Mesodermal cell (in vitro differentiated cells): Measurements from ENCODE around the gene RYR3.

Experiments
- H3K27ac ChIP-seq: 2 replicates; pipeline ENCODE4 v1.7.0; 2013; ENCODE audit warnings: mild to moderate bottlenecking, low read depth, low read length, moderate library complexity; ENCODE audit not compliant: severe bottlenecking
- H3K36me3 ChIP-seq: 2 replicates; pipeline ENCODE4 v1.7.1; 2013; ENCODE audit warnings: mild to moderate bottlenecking, low read length, moderate library complexity; ENCODE audit not compliant: control insufficient read depth, insufficient read depth
- H3K4me1 ChIP-seq: one replicate; pipeline ENCODE4 v1.7.1; 2013; ENCODE audit warnings: mild to moderate bottlenecking, low read length; ENCODE audit not compliant: insufficient read depth, control insufficient read depth, poor library complexity, severe bottlenecking
- H3K4me3 ChIP-seq: 2 replicates; pipeline ENCODE4 v1.7.0; 2013; ENCODE audit warnings: low read length, control low read depth, mild to moderate bottlenecking; ENCODE audit not compliant: insufficient read depth, poor library complexity, severe bottlenecking; ENCODE audit errors: extremely low read depth
- H3K9me3 ChIP-seq: 2 replicates; pipeline ENCODE4 v1.7.1; 2013; ENCODE audit warnings: mild to moderate bottlenecking, low read length, moderate library complexity; ENCODE audit not compliant: control insufficient read depth
- WGBS, 2 experiments: methylation state at CpG; one replicate each; pipeline ENCODE4 v1.1.5; 2013; ENCODE audit warnings: missing lambda C conversion rate in 2 of 2; ENCODE audit not compliant: insufficient coverage in 2 of 2; 5-methylcytosine and 5-hydroxymethylcytosine counted together

Gene RYR3

DNA sequence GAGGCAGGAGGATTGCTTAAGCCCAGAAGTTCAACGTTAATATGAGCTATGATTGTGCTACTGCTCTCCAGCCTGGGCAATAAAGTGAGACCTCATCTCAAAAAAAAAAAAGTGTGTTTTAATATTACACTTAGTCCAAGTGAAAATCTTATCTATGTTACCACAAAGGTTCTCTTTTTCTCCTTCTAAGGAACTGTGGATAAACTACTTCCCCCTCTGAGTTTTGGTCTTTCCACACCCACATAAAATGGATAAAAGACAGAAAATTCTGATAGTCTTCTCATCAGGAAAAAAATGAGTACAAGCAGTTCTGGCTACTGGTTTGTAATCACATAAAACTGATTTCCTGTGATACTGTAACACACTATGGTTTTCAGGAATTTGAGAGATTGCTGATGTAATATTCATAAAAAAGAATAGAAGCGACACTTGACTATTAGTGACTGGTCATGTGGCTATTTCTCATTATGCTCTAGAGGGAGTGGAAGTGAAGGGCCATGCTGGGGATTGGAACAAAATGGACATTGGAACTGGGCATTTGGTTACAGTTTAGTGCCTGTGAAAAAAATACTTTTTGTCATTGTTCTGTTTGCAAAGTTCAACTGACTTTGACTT, 68.2 kb downstream of the RYR3 start:
- no peaks in the 10 kb centered on the region for H3K36me3 ChIP-seq

DNA sequence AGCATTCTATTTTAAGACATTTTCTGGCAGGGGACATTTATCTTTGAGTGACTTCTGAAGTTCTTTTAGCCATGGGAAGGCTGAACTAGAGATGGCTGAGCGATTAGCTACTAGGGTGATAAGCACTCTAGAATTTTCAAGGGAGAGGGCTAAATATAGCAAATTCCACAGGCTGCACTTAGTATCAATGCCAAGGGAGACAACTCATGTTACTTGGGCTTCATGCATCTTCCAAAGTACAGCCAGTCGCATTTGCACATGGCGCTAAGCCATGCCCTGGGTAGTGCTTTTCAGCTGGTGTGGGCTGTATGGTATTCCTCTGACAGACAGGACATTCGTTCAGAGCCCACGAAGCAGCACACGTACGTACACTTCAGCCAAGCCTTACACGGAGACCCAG, 69.6 kb downstream of the RYR3 start:
- H3K9me3 ChIP-seq: no peaks in the 10 kb centered on the region
- 93 to 94% methylated on average over 8 of the region's 8 CpGs for WGBS, 2 experiments
- H3K36me3 ChIP-seq: no peaks in the 10 kb centered on the region
- H3K4me1 ChIP-seq: peaks cover under 1% of the 10 kb centered on the region
- H3K4me3 ChIP-seq: no peak overlapping the region
- H3K27ac ChIP-seq: no peak overlapping the region

More for the DNA sequence above, 68.2 kb downstream of the RYR3 start:
- Histone ChIP-seq H3K27ac (no peak overlapping the region), H3K4me3 (no peak overlapping the region), H3K4me1 (peaks cover 5% of the 10 kb centered on the region), H3K9me3 (no peaks in the 10 kb centered on the region)
- WGBS, 2 experiments: 82 to 89% methylated on average over 2 of the region's 2 CpGs

DNA sequence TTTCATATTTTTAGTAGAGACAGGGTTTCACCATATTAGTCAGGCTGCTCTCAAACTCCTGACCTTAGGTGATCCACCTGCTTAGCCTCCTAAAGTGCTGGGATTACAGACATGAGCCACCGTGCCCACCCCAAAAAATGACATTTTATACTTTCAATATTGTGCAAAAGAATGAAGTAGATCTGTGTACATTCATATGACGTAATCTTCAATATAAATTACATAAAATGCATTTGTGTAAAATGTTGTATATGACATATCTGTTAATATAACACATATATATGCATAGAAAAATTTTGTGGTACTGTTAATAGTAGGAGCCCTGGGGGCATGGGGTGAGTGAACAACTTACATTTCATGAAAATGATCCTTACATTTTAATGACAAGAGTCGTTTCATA, 71.7 kb downstream of the RYR3 start:
- Histone ChIP-seq H3K9me3 (no peaks in the 10 kb centered on the region), H3K27ac (no peak overlapping the region), H3K4me1 (no peaks in the 10 kb centered on the region), H3K4me3 (no peak overlapping the region), H3K36me3 (no peaks in the 10 kb centered on the region)
- no CpG with 5 or more reads among the region's 3 CpGs for WGBS, 2 experiments

DNA sequence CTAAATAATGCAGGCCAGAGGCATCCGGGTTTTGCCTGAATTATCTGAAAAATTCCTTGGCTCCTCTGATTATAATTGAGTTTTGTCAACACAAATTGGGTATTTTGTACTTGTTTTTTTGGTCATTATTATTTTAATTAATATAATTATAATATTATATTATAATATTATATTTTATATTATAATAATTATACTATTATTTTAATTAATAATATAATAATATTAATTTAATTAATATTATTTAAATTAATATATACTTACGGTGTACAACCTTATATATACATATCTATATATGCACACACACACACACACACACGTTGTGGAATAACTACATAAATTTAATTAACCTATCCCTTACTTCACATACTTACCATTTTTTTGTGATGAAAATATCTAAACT, 73.5 kb downstream of the RYR3 start:
- Histone ChIP-seq H3K36me3 (no peaks in the 10 kb centered on the region), H3K4me3 (no peak overlapping the region), H3K4me1 (no peaks in the 10 kb centered on the region), H3K9me3 (no peaks in the 10 kb centered on the region), H3K27ac (no peak overlapping the region)
- WGBS, 2 experiments: 83 to 100% methylated on average over 1 of the region's 3 CpGs

DNA sequence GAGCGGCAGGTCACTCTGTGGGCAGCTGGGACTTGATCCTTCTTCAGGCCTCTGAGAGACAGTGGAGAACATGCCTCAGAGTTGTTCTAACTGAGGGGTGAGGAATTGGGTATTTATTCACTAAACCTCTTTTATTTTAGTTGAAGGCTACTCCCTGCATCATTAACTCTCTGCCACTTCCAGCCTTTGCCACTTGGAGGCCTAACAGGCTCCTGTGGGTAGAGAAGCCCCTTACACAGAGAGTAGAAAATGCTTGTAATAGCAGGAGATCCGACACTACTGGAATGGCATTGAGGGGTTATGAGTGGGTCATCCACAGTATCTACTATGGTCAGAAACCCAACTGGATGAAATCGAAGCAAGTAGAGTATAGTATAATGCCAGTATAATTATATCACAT, 81.7 kb downstream of the RYR3 start:
- Histone ChIP-seq H3K9me3 (no peaks in the 10 kb centered on the region), H3K27ac (no peak overlapping the region), H3K4me1 (no peaks in the 10 kb centered on the region), H3K36me3 (no peaks in the 10 kb centered on the region), H3K4me3 (no peak overlapping the region)
- WGBS, 2 experiments: 90 to 100% methylated on average over 1 to 2 of the region's 3 CpGs

DNA sequence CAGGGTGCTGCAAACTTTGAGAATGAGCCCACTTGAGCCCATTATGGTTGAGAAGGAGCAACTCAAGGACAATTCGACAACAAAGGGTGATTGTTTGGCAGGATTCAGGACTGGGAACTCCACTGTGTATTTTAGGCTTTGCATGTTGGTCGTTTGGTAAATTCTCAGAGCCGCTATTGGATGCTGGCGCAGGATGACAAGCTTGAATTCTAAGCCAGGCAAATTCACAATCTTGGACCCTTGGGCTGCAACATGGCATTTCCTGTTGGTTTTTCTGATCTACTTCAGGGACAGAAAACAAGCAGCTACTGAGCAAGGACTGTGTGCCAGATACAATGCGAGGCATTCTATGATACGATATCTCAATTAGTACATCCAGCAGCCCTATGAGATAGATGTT, 82.8 kb downstream of the RYR3 start:
- H3K4me3 ChIP-seq: no peak overlapping the region
- H3K9me3 ChIP-seq: no peaks in the 10 kb centered on the region
- H3K27ac ChIP-seq: no peak overlapping the region
- H3K36me3 ChIP-seq: no peaks in the 10 kb centered on the region
- H3K4me1 ChIP-seq: no peaks in the 10 kb centered on the region
- WGBS, 2 experiments: 83 to 94% methylated on average over 6 of the region's 6 CpGs

DNA sequence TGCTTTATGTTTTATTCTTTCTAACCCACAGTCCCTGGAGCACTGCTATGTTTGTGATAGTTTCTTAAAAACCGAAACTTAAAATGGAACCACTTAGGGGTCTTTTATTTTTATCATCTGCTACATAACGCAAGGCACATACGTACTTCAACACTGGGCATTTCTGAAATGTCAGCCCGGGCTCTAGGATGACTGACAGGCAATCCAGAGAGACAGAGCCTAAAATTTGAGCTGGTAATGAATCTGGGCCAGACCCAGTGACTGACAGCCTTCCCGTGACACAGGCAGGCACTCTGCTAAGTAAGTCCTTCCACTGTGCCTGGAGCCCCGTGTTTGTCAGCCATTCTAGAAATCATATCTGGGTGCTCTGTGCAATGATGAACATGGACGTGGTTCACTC, 84.6 kb downstream of the RYR3 start:
- 90 to 93% methylated on average over 6 to 7 of the region's 7 CpGs for WGBS, 2 experiments
- no peaks in the 10 kb centered on the region for H3K36me3 ChIP-seq
- H3K9me3 ChIP-seq: no peaks in the 10 kb centered on the region
- H3K4me1 ChIP-seq: no peaks in the 10 kb centered on the region
- H3K4me3 ChIP-seq: no peak overlapping the region
- H3K27ac ChIP-seq: no peak overlapping the region

DNA sequence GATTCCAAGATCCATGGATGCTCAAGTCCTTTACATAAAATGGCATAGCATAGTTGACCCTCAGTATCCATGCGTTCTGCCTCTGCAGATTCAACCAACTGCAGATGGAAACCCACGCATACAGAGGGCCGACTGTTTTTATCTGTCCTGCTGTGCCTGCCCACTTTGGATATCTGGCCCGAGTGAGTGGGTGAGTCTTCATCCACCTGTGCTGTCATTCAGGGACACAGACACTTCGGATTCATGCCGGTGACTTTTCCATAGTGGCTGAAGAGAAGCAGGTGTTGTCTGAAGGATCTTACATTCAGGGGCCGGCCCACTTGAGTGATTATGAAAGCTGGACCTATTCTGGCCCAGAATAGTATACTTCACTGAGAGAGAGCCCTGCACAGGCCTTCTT, 85.1 kb downstream of the RYR3 start:
- Histone ChIP-seq H3K27ac (no peak overlapping the region), H3K4me3 (no peak overlapping the region), H3K9me3 (no peaks in the 10 kb centered on the region), H3K36me3 (no peaks in the 10 kb centered on the region), H3K4me1 (no peaks in the 10 kb centered on the region)
- 90 to 96% methylated on average over 7 of the region's 7 CpGs for WGBS, 2 experiments

DNA sequence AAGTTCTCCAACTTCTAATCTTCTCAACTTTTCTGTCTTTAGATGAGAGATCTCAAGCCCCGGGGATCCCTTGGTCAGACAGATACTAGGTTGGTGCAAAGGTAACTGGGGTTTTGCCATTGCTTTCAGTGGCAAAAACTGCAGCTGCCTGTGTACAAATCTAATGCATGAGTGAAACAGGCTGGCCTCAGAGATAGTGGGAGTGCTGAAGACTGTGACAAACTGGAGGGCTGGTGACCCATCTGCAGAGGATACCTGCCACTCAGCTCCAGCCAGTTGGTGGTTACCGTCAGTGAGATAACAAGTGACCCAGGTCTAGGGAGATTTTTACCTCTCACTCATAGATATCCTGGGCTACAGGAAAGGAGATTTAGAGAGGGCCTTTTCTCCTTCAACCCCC, 85.7 kb downstream of the RYR3 start:
- Histone ChIP-seq H3K27ac (no peak overlapping the region), H3K4me3 (no peak overlapping the region), H3K36me3 (no peaks in the 10 kb centered on the region), H3K4me1 (no peaks in the 10 kb centered on the region), H3K9me3 (no peaks in the 10 kb centered on the region)
- 89% methylated on average over 2 of the region's 2 CpGs; no CpG with 5 or more reads in 1 of the 2 experiments for WGBS, 2 experiments

DNA sequence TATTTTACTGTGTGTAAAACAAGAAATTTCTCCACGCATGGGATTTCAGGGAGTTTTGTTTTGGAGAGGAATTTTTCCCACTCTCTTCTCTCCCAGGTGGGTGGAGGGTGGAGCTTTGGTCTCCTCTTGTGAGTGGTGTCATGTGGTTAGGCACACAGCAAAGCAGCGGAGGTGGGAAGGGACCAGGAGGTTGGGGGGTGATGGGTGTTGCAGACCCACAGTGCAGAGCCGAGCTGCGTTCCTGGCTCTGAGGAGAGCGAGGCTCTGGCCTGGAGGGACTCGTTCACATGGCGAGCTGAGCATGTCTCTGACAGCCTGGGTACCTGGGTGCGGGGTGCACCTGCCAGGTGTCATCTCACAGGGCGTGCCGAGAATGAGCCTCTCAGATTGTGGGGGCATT, 87.8 kb downstream of the RYR3 start:
- 78 to 92% methylated on average over 4 to 8 of the region's 10 CpGs for WGBS, 2 experiments
- Histone ChIP-seq H3K4me1 (no peaks in the 10 kb centered on the region), H3K4me3 (no peak overlapping the region), H3K36me3 (no peaks in the 10 kb centered on the region), H3K27ac (no peak overlapping the region), H3K9me3 (no peaks in the 10 kb centered on the region)

DNA sequence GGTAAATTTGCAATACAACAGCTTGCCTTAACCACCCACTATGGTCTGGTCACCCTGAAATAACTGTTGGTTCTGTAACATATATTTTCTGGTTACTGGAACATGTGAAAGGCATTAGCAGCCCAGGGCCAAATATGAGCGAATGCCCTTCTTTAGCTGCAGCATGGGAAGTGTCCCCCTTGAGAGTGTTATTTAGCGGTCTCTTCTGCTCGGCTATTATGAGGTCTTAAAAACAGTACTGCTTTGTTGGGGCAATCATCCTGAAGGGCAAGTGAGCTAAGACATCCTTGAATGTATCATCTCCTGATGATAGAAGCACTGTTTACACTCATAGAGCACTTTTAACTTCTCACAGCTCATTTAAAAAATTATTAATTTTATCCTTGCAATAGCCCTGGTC, 90.2 kb downstream of the RYR3 start:
- Histone ChIP-seq H3K27ac (no peak overlapping the region), H3K9me3 (no peaks in the 10 kb centered on the region), H3K4me1 (no peaks in the 10 kb centered on the region), H3K4me3 (no peak overlapping the region), H3K36me3 (no peaks in the 10 kb centered on the region)
- WGBS, 2 experiments: 91 to 92% methylated on average over 3 of the region's 3 CpGs
